Smooth muscle cell (in vitro differentiated cells): ENCODE measurements around the gene COMMD1. TPM values are rescaled to one million over a fixed set of nuclear protein-coding genes. Genes with fewer than 3 reads are reported as not detected.
"Not testable (repeated sequence)": the region's sequence is repeated elsewhere in the genome, so short reads cannot be mapped to it uniquely, and the experiment has no call there.

Experiments
- DNase-seq: peaks from one replicate; lab custom pipeline; 2025; ENCODE audit not compliant: unreplicated experiment; lab: John Stamatoyannopoulos, UW
- H2AFZ ChIP-seq: fragments of 200-600 bp; sonication (generic); 2 replicates; pipeline ENCODE4 v1.6.0; 2016; ENCODE audit warnings: antibody characterized with exemption, low read depth, mild to moderate bottlenecking
- H3F3A ChIP-seq: fragments of 200-600 bp; sonication (generic); 2 replicates; pipeline ENCODE4 v1.6.0; 2017; ENCODE audit warnings: antibody characterized with exemption, low read depth
- H3K27ac ChIP-seq: fragments of 200-600 bp; sonication (generic); 2 replicates; pipeline ENCODE4 v1.5.1; 2016; ENCODE audit warnings: low read depth, mild to moderate bottlenecking
- H3K27me3 ChIP-seq: fragments of 200-600 bp; sonication (generic); 2 replicates; pipeline ENCODE4 v1.6.1; 2016; ENCODE audit warnings: low read depth, mild to moderate bottlenecking
- H3K36me3 ChIP-seq: fragments of 200-600 bp; sonication (generic); 2 replicates; pipeline ENCODE4 v1.5.1; 2016; ENCODE audit warnings: low read depth
- H3K4me1 ChIP-seq: fragments of 200-600 bp; sonication (generic); 2 replicates; pipeline ENCODE4 v1.5.1; 2016; ENCODE audit warnings: low read depth
- H3K4me2 ChIP-seq: fragments of 200-600 bp; sonication (generic); 2 replicates; pipeline ENCODE4 v1.6.0; 2016; ENCODE audit warnings: mild to moderate bottlenecking
- H3K4me3 ChIP-seq: fragments of 200-600 bp; sonication (generic); 2 replicates; pipeline ENCODE4 v1.5.1; 2016; ENCODE audit warnings: mild to moderate bottlenecking
- H3K79me2 ChIP-seq: fragments of 200-600 bp; sonication (generic); 2 replicates; pipeline ENCODE4 v1.6.0; 2016; ENCODE audit warnings: low read depth, mild to moderate bottlenecking
- H3K9ac ChIP-seq: fragments of 200-600 bp; sonication (generic); 2 replicates; pipeline ENCODE4 v1.6.0; 2016; ENCODE audit warnings: low read depth
- H3K9me3 ChIP-seq: fragments of 200-600 bp; sonication (generic); replicated peaks from 2 replicates; pipeline ENCODE4 v1.5.1; 2016; ENCODE audit warnings: low read depth
- H4K20me1 ChIP-seq: fragments of 200-600 bp; sonication (generic); 2 replicates; pipeline ENCODE4 v1.6.0; 2016; ENCODE audit warnings: low read depth
- WGBS: methylation state at CpG from one replicate; pipeline ENCODE4 v1.1.7; 2016; ENCODE audit warnings: low lambda C conversion rate; 5-methylcytosine and 5-hydroxymethylcytosine counted together
- polyA plus RNA-seq: library from polyadenylated mRNA; unstranded; fragments of >200 nt; fragmentation: Nextera tagmentation; extraction: Ambion mirVana; gene quantifications from 2 replicates; pipeline ENCODE4 v1.2.1, GENCODE V29; 2016
- total RNA-seq: library from RNA; depleted of rRNA; stranded (reverse); fragments of >200 nt; gene quantifications from 2 replicates; pipeline ENCODE4 v1.2.3, GENCODE V29; 2014
- TF ChIP-seq, protein P1 (sequence below): fragments of 200-600 bp; sonication (generic); IDR thresholded peaks from 2 replicates; pipeline ENCODE4 v1.5.1; 2017; ENCODE audit warnings: borderline replicate concordance, mild to moderate bottlenecking, antibody characterized with exemption; ENCODE audit not compliant: insufficient read depth, poor library complexity, severe bottlenecking

The COMMD1 gene
- total and polyA plus RNA-seq, 2 experiments from 2014 or later = 50.6 to 82.9 TPM

- Histone ChIP-seq H3K27me3 (no peaks in the 10 kb centered on the region), H3K36me3 (no peaks in the 10 kb centered on the region), H3F3A (no peaks in the 10 kb centered on the region), H3K4me3 (no peak overlapping the region), H3K9ac (no peak overlapping the region), H3K79me2 (no peaks in the 10 kb centered on the region), H2AFZ (no peak overlapping the region), H3K9me3 (no peaks in the 10 kb centered on the region), H4K20me1 (no peaks in the 10 kb centered on the region), H3K4me1 (no peaks in the 10 kb centered on the region), H3K4me2 (no peak overlapping the region), H3K27ac (no peak overlapping the region)
- TF ChIP-seq, protein P1, sequence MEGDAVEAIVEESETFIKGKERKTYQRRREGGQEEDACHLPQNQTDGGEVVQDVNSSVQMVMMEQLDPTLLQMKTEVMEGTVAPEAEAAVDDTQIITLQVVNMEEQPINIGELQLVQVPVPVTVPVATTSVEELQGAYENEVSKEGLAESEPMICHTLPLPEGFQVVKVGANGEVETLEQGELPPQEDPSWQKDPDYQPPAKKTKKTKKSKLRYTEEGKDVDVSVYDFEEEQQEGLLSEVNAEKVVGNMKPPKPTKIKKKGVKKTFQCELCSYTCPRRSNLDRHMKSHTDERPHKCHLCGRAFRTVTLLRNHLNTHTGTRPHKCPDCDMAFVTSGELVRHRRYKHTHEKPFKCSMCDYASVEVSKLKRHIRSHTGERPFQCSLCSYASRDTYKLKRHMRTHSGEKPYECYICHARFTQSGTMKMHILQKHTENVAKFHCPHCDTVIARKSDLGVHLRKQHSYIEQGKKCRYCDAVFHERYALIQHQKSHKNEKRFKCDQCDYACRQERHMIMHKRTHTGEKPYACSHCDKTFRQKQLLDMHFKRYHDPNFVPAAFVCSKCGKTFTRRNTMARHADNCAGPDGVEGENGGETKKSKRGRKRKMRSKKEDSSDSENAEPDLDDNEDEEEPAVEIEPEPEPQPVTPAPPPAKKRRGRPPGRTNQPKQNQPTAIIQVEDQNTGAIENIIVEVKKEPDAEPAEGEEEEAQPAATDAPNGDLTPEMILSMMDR = no peak
- WGBS = 91% methylated on average over 3 of the region's 3 CpGs
- no peak for DNase-seq
Observed at GRCh38 chr2:62040926-62041325, 135.5 kb downstream of the COMMD1 start.

DNA sequence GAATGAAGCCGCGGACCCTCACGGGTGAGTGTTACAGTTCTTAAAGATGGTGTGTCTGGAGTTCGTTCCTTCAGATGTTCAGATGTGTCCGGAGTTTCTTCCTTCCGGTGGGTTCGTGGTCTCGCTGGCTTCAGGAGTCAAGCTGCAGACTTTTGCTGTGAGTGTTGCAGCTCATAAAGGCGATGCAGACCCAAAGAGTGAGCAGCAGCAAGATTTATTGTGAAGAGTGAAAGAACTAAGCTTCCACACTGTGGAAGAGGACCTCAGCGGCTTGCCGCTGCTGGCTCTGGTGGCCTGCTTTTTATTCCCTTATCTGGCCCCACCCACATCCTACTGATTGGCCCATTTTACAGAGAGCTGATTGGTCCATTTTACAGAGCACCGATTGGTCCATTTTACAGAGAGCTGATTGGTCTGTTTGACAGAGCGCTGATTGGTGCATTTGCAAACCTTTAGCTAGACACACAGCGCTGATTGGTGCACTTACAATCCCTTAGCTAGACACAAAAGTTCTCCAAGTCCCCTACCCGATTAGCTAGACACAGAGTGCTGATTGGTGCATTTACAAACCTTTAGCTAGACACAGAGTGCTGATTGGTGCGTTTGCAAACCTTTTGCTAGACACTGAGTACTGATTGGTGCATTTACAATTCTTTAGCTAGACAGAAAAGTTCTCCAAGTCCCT is 136.4 kb downstream of the COMMD1 start:
- H3K4me3 ChIP-seq = not testable (repeated sequence)

DNA sequence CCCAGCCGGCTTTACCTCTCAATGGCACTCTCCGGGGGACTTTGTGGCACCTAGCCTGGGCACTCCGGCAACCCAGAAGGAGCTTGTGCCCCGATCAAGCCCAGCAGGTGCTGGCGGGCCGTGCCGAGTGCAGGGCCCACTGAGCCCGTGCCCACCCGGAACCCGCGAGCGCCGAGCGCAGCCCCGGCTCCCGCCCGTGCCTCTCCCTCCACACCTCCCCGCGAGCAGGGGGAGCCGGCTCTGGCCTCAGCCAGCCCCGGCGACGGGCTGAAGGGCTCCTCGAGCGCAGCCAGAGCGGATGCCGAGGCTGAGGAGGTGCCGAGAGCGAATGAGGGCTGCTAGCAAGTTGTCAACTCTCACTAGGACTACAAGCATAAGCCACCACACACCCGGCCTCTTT is 136.9 kb downstream of the COMMD1 start:
- no peaks in the 10 kb centered on the region for H4K20me1 ChIP-seq
- H3K4me2 ChIP-seq = no peak overlapping the region
- no peaks in the 10 kb centered on the region for H3K36me3 ChIP-seq
- TF ChIP-seq, protein P1 = no peak
- WGBS = 91% methylated on average over 30 of the region's 30 CpGs
- H3K9ac ChIP-seq = no peak overlapping the region
- H3K27ac ChIP-seq = no peak overlapping the region
- no peak for DNase-seq
- H3K79me2 ChIP-seq = no peaks in the 10 kb centered on the region
- H3K4me3 ChIP-seq = no peak overlapping the region
- no peaks in the 10 kb centered on the region for H3K4me1 ChIP-seq
- H3K9me3 ChIP-seq = no peaks in the 10 kb centered on the region
- no peaks in the 10 kb centered on the region for H3K27me3 ChIP-seq
- no peak overlapping the region for H2AFZ ChIP-seq
- H3F3A ChIP-seq = no peaks in the 10 kb centered on the region

More for the DNA sequence above, 136.4 kb downstream of the COMMD1 start:
- H3K4me2 ChIP-seq, H3K79me2 ChIP-seq, H3K9ac ChIP-seq, H3K36me3 ChIP-seq, H3K27ac ChIP-seq, H3K9me3 ChIP-seq, H3K4me1 ChIP-seq, H3F3A ChIP-seq, H4K20me1 ChIP-seq, H2AFZ ChIP-seq, H3K27me3 ChIP-seq, DNase-seq: not testable (repeated sequence)
- 97% methylated on average over 16 of the region's 16 CpGs for WGBS

- no peaks in the 10 kb centered on the region for H3K9me3 ChIP-seq
- H3F3A ChIP-seq = no peaks in the 10 kb centered on the region
- H3K4me2 ChIP-seq = no peak overlapping the region
- H3K27me3 ChIP-seq = no peaks in the 10 kb centered on the region
- DNase-seq = no peak
- no peaks in the 10 kb centered on the region for H3K79me2 ChIP-seq
- no peak overlapping the region for H2AFZ ChIP-seq
- no peaks in the 10 kb centered on the region for H3K36me3 ChIP-seq
- peak overlapping the region; percentile 20 for H3K27ac ChIP-seq
- TF ChIP-seq, protein P1 = no peak
- no peaks in the 10 kb centered on the region for H3K4me1 ChIP-seq
- WGBS = 89% methylated on average over 2 of the region's 2 CpGs
- no peak overlapping the region for H3K4me3 ChIP-seq
- no peak overlapping the region for H3K9ac ChIP-seq
- H4K20me1 ChIP-seq = no peaks in the 10 kb centered on the region
Observed at GRCh38 chr2:62042944-62043343, 137.5 kb downstream of the COMMD1 start.
